DND-41 (cell line): ENCODE data around the gene SPRED1.

Source experiments
- EZH2 ChIP-seq: IDR thresholded peaks from 3 replicates; pipeline ENCODE4 v1.6.1; 2012; ENCODE audit warnings: borderline replicate concordance, low read depth, mild to moderate bottlenecking, moderate library complexity, low read length, inconsistent platforms; ENCODE audit not compliant: severe bottlenecking
- TF ChIP-seq, protein P1 (sequence below): IDR thresholded peaks from 2 replicates; pipeline ENCODE4 v1.5.1; 2012; ENCODE audit warnings: borderline replicate concordance, low read length, moderate library complexity, mild to moderate bottlenecking; ENCODE audit not compliant: poor library complexity, severe bottlenecking; ENCODE audit errors: extremely low read depth

DNA sequence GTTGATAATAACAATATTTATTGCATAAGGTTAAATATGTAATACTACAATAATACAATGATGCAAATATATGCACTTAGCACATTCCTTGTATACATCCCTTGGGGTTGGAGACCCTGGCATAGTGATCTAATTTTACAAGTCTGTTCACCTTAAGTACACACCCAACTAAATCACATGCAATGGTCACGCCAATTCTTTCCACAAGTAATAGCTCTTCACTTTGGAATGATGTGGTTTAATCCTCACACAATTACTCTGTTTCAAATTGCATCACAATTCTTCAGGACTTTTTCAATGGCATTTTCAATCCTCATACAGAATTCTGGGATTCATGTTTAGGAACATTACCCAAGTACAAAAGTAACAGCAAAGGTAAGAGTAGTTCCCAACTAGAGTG lies 27.3 kb upstream of the SPRED1 start:
- TF ChIP-seq, protein P1, sequence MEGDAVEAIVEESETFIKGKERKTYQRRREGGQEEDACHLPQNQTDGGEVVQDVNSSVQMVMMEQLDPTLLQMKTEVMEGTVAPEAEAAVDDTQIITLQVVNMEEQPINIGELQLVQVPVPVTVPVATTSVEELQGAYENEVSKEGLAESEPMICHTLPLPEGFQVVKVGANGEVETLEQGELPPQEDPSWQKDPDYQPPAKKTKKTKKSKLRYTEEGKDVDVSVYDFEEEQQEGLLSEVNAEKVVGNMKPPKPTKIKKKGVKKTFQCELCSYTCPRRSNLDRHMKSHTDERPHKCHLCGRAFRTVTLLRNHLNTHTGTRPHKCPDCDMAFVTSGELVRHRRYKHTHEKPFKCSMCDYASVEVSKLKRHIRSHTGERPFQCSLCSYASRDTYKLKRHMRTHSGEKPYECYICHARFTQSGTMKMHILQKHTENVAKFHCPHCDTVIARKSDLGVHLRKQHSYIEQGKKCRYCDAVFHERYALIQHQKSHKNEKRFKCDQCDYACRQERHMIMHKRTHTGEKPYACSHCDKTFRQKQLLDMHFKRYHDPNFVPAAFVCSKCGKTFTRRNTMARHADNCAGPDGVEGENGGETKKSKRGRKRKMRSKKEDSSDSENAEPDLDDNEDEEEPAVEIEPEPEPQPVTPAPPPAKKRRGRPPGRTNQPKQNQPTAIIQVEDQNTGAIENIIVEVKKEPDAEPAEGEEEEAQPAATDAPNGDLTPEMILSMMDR = no peak
- no peak for TF ChIP-seq EZH2
